Liver (tissue), 9 donors: Measurements from ENCODE around the gene BNC2. TPM values are rescaled to one million over a fixed set of nuclear protein-coding genes. Genes with fewer than 3 reads are reported as not detected.

ENCODE experiments used
- DNase-seq: peaks from one replicate; pipeline ENCODE4 v3.0.0-alpha.2; 2017; ENCODE audit warnings: low spot score
- H3K27ac ChIP-seq, 2 donors: one replicate each; pipeline ENCODE4 v1.7.0; 2013; ENCODE audit warnings: inconsistent platforms in 2 of 2, low read length in 2 of 2, control low read depth in 1 of 2, low read depth in 1 of 2, mild to moderate bottlenecking in 1 of 2
- H3K27me3 ChIP-seq, 4 donors: one replicate each; pipeline versions ENCODE4 v1.6.1 to v1.7.0; 2013; ENCODE audit warnings: low read length in 3 of 4, inconsistent platforms in 1 of 4, mild to moderate bottlenecking in 1 of 4, moderate library complexity in 1 of 4; ENCODE audit not compliant: control insufficient read depth in 4 of 4, insufficient read depth in 4 of 4
- H3K36me3 ChIP-seq, 4 donors: one replicate each; pipeline versions ENCODE4 v1.6.1 to v1.7.0; 2013; ENCODE audit warnings: low read length in 3 of 4, mild to moderate bottlenecking in 3 of 4, low read depth in 1 of 4, moderate library complexity in 1 of 4; ENCODE audit not compliant: control insufficient read depth in 4 of 4, insufficient read depth in 3 of 4
- H3K4me1 ChIP-seq, 4 donors: one replicate each; pipeline versions ENCODE4 v1.6.1 to v1.7.0; 2013; ENCODE audit warnings: low read length in 3 of 4, mild to moderate bottlenecking in 3 of 4, moderate library complexity in 1 of 4; ENCODE audit not compliant: control insufficient read depth in 4 of 4, insufficient read depth in 4 of 4
- H3K4me3 ChIP-seq, 3 donors: one replicate each; pipeline versions ENCODE4 v1.6.1 to v1.7.0; 2013; ENCODE audit warnings: low read length in 3 of 3, control low read depth in 1 of 3, low read depth in 1 of 3, mild to moderate bottlenecking in 1 of 3
- H3K9ac ChIP-seq, 2 donors: one replicate each; pipeline ENCODE4 v1.7.0; 2013; ENCODE audit warnings: low read length in 2 of 2, mild to moderate bottlenecking in 2 of 2, moderate library complexity in 2 of 2, control low read depth in 1 of 2, low read depth in 1 of 2
- H3K9me3 ChIP-seq, 4 donors: one replicate each; pipeline versions ENCODE4 v1.6.1 to v1.7.0; 2013; ENCODE audit warnings: low read length in 3 of 4; ENCODE audit not compliant: control insufficient read depth in 4 of 4
- EGR1 ChIP-seq, 2 donors: IDR thresholded peaks; 2 replicates each; pipeline ENCODE4 v1.6.1; 2016 to 2018; ENCODE audit warnings: antibody characterized with exemption in 2 of 2, low read depth in 2 of 2
- FOXA1 ChIP-seq: IDR thresholded peaks from 2 replicates; pipeline ENCODE4 v1.6.1; 2016; ENCODE audit warnings: antibody characterized with exemption
- FOXA2 ChIP-seq: IDR thresholded peaks from 2 replicates; pipeline ENCODE4 v1.6.1; 2016; ENCODE audit warnings: antibody characterized with exemption
- GABPA ChIP-seq, 2 donors: IDR thresholded peaks in 1 of 2; conservative IDR thresholded peaks in 1 of 2; 2 replicates each; pipeline ENCODE4 v1.6.1; 2016; ENCODE audit warnings: antibody characterized with exemption in 2 of 2, mild to moderate bottlenecking in 1 of 2, moderate library complexity in 1 of 2
- HNF4A ChIP-seq, 2 donors: conservative IDR thresholded peaks; 2 replicates each; pipeline ENCODE4 v1.6.1; 2016; ENCODE audit warnings: antibody characterized with exemption in 2 of 2, mild to moderate bottlenecking in 2 of 2
- HNF4G ChIP-seq: IDR thresholded peaks from 2 replicates; pipeline ENCODE4 v1.6.1; 2016; ENCODE audit warnings: antibody characterized with exemption
- JUND ChIP-seq, 2 donors: IDR thresholded peaks; 2 replicates each; pipeline ENCODE4 v1.6.1; 2016; ENCODE audit warnings: antibody characterized with exemption in 2 of 2
- NR2F2 ChIP-seq: IDR thresholded peaks from 2 replicates; pipeline ENCODE4 v1.6.1; 2016; ENCODE audit warnings: antibody characterized with exemption
- RAD21 ChIP-seq, 2 donors: IDR thresholded peaks; 2 replicates each; pipeline ENCODE4 v1.6.1; 2016; ENCODE audit warnings: antibody characterized with exemption in 2 of 2, mild to moderate bottlenecking in 2 of 2
- RXRA ChIP-seq, 2 donors: IDR thresholded peaks; 2 replicates each; pipeline ENCODE4 v1.6.1; 2017 to 2018; ENCODE audit warnings: antibody characterized with exemption in 2 of 2, mild to moderate bottlenecking in 1 of 2
- SP1 ChIP-seq: IDR thresholded peaks from 2 replicates; pipeline ENCODE4 v1.6.1; 2018; ENCODE audit warnings: antibody characterized with exemption, mild to moderate bottlenecking
- TAF1 ChIP-seq: conservative IDR thresholded peaks from 2 replicates; pipeline ENCODE4 v1.6.1; 2016; ENCODE audit warnings: antibody characterized with exemption, mild to moderate bottlenecking
- YY1 ChIP-seq: IDR thresholded peaks from 2 replicates; pipeline ENCODE4 v1.6.1; 2016; ENCODE audit warnings: antibody characterized with exemption, mild to moderate bottlenecking
- WGBS: extraction: QIAGEN DNeasy Blood & Tissue Kit; methylation state at CpG from one replicate; pipeline ENCODE4 v1.1.7; 2013; 5-methylcytosine and 5-hydroxymethylcytosine counted together
- polyA plus RNA-seq, 2 donors: library from polyadenylated mRNA; stranded (reverse) in 1 of 2; unstranded in 1 of 2; fragments of 200-250 nt in 1 of 2; fragments of >200 nt in 1 of 2; fragmentation: Nextera tagmentation in 1 of 2; extraction: Ambion mirVana in 1 of 2; gene quantifications; one replicate each; pipeline versions ENCODE4 v1.2.1 to v1.2.3, GENCODE V29; 2013 to 2015
- total RNA-seq, 2 donors: library from RNA; depleted of rRNA; stranded (reverse); fragments of >200 nt; gene quantifications; one replicate each; pipeline ENCODE4 v1.2.3, GENCODE V29; 2014
- TF ChIP-seq, protein P1 (sequence below): fragments of 150-350 bp; IDR thresholded peaks from 2 replicates; pipeline ENCODE4 v1.5.1; 2017; ENCODE audit warnings: improper control_type of control experiment, low read depth, low read length; ENCODE audit not compliant: missing input control
- TF ChIP-seq, protein P2 (sequence below): IDR thresholded peaks from 2 replicates; pipeline ENCODE4 v1.6.1; 2016; ENCODE audit warnings: antibody characterized with exemption
- TF ChIP-seq, protein P3 (sequence below): IDR thresholded peaks from 2 replicates; pipeline ENCODE4 v1.6.1; 2016; ENCODE audit warnings: antibody characterized with exemption
- TF ChIP-seq, protein P4 (sequence below): IDR thresholded peaks from 2 replicates; pipeline ENCODE4 v1.6.1; 2016; ENCODE audit warnings: antibody characterized with exemption
- TF ChIP-seq, protein P5 (sequence below): IDR thresholded peaks from 2 replicates; pipeline ENCODE4 v1.6.1; 2016; ENCODE audit warnings: antibody characterized with exemption, mild to moderate bottlenecking
- donor health status: healthy.
- donor health status: healthy.
- donor health status: healthy.
- donor health status: healthy.
- donor health status: healthy.

The BNC2 gene
- total and polyA plus RNA-seq, 4 donors = 0.07 to 0.67 (median 0.08) TPM

DNA sequence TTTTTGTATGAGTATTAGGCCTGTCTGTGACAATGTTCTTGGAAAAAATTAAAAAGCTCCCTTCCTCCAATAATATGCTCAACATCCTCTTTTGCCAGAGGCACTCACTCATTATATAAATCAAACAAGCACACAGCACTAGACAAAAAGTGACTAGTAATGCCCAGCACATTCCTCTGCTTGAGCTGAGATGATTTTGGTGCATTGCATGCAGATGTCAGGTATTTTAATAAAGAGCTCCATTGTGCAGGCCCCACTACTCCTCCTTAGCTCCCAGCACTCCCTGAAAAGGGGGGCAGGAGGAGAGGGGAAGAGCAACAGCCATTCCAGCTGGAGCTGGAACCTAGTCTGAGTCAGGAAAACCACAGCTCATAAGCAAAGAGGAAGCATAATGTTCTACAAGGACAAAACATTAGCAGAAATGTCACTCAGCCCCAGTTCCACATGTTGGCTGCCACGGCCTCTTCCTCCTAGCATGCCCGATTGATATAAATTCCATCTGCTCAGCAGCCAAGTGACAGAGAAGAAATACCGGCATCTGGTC, 348.5 kb downstream of the BNC2 start:
- peaks cover 0 to 1% (median 0%) of the 10 kb centered on the region in 4 donors for H3K36me3 ChIP-seq
- TF ChIP-seq, protein P1, sequence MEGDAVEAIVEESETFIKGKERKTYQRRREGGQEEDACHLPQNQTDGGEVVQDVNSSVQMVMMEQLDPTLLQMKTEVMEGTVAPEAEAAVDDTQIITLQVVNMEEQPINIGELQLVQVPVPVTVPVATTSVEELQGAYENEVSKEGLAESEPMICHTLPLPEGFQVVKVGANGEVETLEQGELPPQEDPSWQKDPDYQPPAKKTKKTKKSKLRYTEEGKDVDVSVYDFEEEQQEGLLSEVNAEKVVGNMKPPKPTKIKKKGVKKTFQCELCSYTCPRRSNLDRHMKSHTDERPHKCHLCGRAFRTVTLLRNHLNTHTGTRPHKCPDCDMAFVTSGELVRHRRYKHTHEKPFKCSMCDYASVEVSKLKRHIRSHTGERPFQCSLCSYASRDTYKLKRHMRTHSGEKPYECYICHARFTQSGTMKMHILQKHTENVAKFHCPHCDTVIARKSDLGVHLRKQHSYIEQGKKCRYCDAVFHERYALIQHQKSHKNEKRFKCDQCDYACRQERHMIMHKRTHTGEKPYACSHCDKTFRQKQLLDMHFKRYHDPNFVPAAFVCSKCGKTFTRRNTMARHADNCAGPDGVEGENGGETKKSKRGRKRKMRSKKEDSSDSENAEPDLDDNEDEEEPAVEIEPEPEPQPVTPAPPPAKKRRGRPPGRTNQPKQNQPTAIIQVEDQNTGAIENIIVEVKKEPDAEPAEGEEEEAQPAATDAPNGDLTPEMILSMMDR = no peak
- H3K9me3 ChIP-seq = peaks cover 0 to 2% (median 0%) of the 10 kb centered on the region in 4 donors
- H3K4me1 ChIP-seq = no peaks in the 10 kb centered on the region
- DNase-seq = no peak
- H3K27ac ChIP-seq = no peak overlapping the region
- no peak overlapping the region for H3K9ac ChIP-seq
- WGBS = 68% methylated on average over 3 of the region's 3 CpGs
- no peak overlapping the region for H3K4me3 ChIP-seq
- H3K27me3 ChIP-seq = no peaks in the 10 kb centered on the region

DNA sequence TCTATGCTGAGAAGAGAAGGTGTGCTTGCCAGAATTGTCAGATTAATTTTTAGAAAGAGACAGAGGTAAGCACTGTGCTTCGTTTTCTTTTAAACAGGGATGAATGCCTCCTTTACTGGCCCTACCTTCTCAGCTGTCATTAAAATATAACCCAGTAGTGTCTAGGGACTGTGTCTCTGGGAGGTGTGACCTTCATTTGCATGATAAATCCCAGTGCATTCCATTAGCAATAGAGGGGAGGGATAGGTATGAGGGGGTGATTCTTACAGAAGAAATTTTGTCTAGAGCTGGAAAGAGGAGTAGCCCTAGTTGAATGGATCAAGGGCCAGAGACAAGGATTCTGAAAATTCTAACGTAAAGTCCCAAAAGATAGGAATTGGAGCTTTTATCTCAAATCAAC, 351.5 kb downstream of the BNC2 start:
- Histone ChIP-seq H3K36me3 (peaks cover 0 to 1% (median 0%) of the 10 kb centered on the region in 4 donors), H3K9me3 (no peaks in the 10 kb centered on the region), H3K4me1 (no peaks in the 10 kb centered on the region), H3K9ac (no peak overlapping the region), H3K27me3 (no peaks in the 10 kb centered on the region), H3K27ac (no peak overlapping the region), H3K4me3 (no peak overlapping the region)
- TF ChIP-seq FOXA1 = no peak
- no peak for TF ChIP-seq FOXA2
- TF ChIP-seq RAD21 (IDR thresholded peaks at IDR 0.05) = no peak
- TF ChIP-seq NR2F2 = no peak
- TF ChIP-seq, protein P2, sequence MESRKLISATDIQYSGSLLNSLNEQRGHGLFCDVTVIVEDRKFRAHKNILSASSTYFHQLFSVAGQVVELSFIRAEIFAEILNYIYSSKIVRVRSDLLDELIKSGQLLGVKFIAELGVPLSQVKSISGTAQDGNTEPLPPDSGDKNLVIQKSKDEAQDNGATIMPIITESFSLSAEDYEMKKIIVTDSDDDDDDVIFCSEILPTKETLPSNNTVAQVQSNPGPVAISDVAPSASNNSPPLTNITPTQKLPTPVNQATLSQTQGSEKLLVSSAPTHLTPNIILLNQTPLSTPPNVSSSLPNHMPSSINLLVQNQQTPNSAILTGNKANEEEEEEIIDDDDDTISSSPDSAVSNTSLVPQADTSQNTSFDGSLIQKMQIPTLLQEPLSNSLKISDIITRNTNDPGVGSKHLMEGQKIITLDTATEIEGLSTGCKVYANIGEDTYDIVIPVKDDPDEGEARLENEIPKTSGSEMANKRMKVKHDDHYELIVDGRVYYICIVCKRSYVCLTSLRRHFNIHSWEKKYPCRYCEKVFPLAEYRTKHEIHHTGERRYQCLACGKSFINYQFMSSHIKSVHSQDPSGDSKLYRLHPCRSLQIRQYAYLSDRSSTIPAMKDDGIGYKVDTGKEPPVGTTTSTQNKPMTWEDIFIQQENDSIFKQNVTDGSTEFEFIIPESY = no peak
- no peak for TF ChIP-seq JUND (IDR thresholded peaks at IDR 0.05)
- TF ChIP-seq YY1 = no peak
- no peak for TF ChIP-seq SP1
- no peak for TF ChIP-seq GABPA (IDR thresholded peaks at IDR 0.05 in 1 of 2, conservative IDR thresholded peaks at IDR 0.05 in 1 of 2)
- TF ChIP-seq, protein P3, sequence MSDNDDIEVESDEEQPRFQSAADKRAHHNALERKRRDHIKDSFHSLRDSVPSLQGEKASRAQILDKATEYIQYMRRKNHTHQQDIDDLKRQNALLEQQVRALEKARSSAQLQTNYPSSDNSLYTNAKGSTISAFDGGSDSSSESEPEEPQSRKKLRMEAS = no peak
- TF ChIP-seq, protein P4, sequence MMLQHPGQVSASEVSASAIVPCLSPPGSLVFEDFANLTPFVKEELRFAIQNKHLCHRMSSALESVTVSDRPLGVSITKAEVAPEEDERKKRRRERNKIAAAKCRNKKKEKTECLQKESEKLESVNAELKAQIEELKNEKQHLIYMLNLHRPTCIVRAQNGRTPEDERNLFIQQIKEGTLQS = no peak
- TF ChIP-seq EGR1 (IDR thresholded peaks at IDR 0.05; ENCODE audit: low read depth in 2 of 2) = no peak
- TF ChIP-seq HNF4G = no peak
- no peak for TF ChIP-seq TAF1
- TF ChIP-seq HNF4A (conservative IDR thresholded peaks at IDR 0.05) = no peak
- TF ChIP-seq, protein P1 = no peak
- TF ChIP-seq RXRA (IDR thresholded peaks at IDR 0.05) = no peak
- TF ChIP-seq, protein P5, sequence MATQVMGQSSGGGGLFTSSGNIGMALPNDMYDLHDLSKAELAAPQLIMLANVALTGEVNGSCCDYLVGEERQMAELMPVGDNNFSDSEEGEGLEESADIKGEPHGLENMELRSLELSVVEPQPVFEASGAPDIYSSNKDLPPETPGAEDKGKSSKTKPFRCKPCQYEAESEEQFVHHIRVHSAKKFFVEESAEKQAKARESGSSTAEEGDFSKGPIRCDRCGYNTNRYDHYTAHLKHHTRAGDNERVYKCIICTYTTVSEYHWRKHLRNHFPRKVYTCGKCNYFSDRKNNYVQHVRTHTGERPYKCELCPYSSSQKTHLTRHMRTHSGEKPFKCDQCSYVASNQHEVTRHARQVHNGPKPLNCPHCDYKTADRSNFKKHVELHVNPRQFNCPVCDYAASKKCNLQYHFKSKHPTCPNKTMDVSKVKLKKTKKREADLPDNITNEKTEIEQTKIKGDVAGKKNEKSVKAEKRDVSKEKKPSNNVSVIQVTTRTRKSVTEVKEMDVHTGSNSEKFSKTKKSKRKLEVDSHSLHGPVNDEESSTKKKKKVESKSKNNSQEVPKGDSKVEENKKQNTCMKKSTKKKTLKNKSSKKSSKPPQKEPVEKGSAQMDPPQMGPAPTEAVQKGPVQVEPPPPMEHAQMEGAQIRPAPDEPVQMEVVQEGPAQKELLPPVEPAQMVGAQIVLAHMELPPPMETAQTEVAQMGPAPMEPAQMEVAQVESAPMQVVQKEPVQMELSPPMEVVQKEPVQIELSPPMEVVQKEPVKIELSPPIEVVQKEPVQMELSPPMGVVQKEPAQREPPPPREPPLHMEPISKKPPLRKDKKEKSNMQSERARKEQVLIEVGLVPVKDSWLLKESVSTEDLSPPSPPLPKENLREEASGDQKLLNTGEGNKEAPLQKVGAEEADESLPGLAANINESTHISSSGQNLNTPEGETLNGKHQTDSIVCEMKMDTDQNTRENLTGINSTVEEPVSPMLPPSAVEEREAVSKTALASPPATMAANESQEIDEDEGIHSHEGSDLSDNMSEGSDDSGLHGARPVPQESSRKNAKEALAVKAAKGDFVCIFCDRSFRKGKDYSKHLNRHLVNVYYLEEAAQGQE = no peak
- WGBS = 84% methylated on average over 2 of the region's 2 CpGs
- no peak for DNase-seq
